Measurements from ENCODE around the gene SMPD3. TPM values are rescaled to one million over a fixed set of nuclear protein-coding genes. Genes with fewer than 3 reads are reported as not detected.

Gene SMPD3
- total and polyA plus RNA-seq, 2 donors (not counting 3 experiments of a cell fraction or from before 2014, with no cell fraction given) = not detected

- FAIRE-seq = no peak
- Histone ChIP-seq H3K27me3 (ENCODE audit: control insufficient read depth in 2 of 2, insufficient read depth in 2 of 2, low read length in 2 of 2) (no peaks in the 10 kb centered on the region), H3K27ac (ENCODE audit: insufficient read depth, low read depth, low read length) (no peak overlapping the region), H2AFZ (ENCODE audit: low read depth, low read length) (no peak overlapping the region), H3K9ac (replicated peaks; ENCODE audit: extremely low read depth, insufficient read depth, low read length) (no peak overlapping the region), H3K9me1 (replicated peaks; ENCODE audit: control insufficient read depth, extremely low read depth, insufficient read depth, low read length) (no peaks in the 10 kb centered on the region), H3K9me3 (replicated peaks; ENCODE audit: control insufficient read depth, insufficient read depth, low read length) (no peaks in the 10 kb centered on the region), H3K36me3 (ENCODE audit: control insufficient read depth in 2 of 2, extremely low read depth in 1 of 2, insufficient read depth in 2 of 2, low read length in 2 of 2) (no peaks in the 10 kb centered on the region), H3K4me2 (ENCODE audit: insufficient read depth, low read length) (no peak overlapping the region), H3K4me1 (ENCODE audit: control insufficient read depth, extremely low read depth, insufficient read depth, low read length) (no peaks in the 10 kb centered on the region), H4K20me1 (replicated peaks; ENCODE audit: control insufficient read depth, extremely low read depth, insufficient read depth, low read length) (no peaks in the 10 kb centered on the region), H3K79me2 (ENCODE audit: control insufficient read depth, insufficient read depth, low read length) (no peaks in the 10 kb centered on the region), H3K4me3 (replicated peaks in 1 of 3; ENCODE audit: insufficient read depth in 1 of 3, low read depth in 1 of 3, low read length in 3 of 3) (no peak overlapping the region)
- dilution Hi-C loops (cut with MboI; ENCODE audit: extremely low pct_ligation_motif_present, low sequenced_read_pairs) (no loop called here), intact Hi-C loops (cut with micrococcal nuclease) (no loop called here)
- no peak for DNase-seq (ENCODE audit: low read depth, low spot score)
- ChIA-PET CTCF (interaction anchor here (1.7 kb wide), 2 partner anchors 14 to 143 kb away, joined by 4 to 5 read pairs; no protein-coding TSS in a partner anchor), POLR2A (no interaction called here)
- TF ChIP-seq CTCF (IDR thresholded peaks at IDR 0.05; ENCODE audit: extremely low read depth in 1 of 2, insufficient read depth in 1 of 2, low read depth in 1 of 2, low read length in 2 of 2) (no peak), POLR2AphosphoS5 (IDR thresholded peaks at IDR 0.05; ENCODE audit: insufficient read depth, low read depth, low read length) (no peak)
- no TSS peak for BruUV-seq (replicated peaks)
Measured at GRCh38 chr16:68367440-68367839, 80.9 kb downstream of the SMPD3 start.

- TF ChIP-seq FOS (IDR thresholded peaks at IDR 0.05; ENCODE audit: borderline replicate concordance, insufficient read depth, low read length) (no peak), CTCF (IDR thresholded peaks at IDR 0.05; ENCODE audit: extremely low read depth in 1 of 2, insufficient read depth in 1 of 2, low read depth in 1 of 2, low read length in 2 of 2) (peak; percentile 15 to 53)
- DNase-seq (ENCODE audit: low read depth, low spot score) = peak; percentile 22
- Histone ChIP-seq H3K9me3 (replicated peaks; ENCODE audit: control insufficient read depth, insufficient read depth, low read length) (no peaks in the 10 kb centered on the region), H3K36me3 (ENCODE audit: control insufficient read depth in 2 of 2, extremely low read depth in 1 of 2, insufficient read depth in 2 of 2, low read length in 2 of 2) (no peaks in the 10 kb centered on the region), H2AFZ (ENCODE audit: low read depth, low read length) (no peak overlapping the region), H3K4me2 (ENCODE audit: insufficient read depth, low read length) (no peak overlapping the region), H3K27ac (ENCODE audit: insufficient read depth, low read depth, low read length) (no peak overlapping the region), H3K27me3 (ENCODE audit: control insufficient read depth in 2 of 2, insufficient read depth in 2 of 2, low read length in 2 of 2) (no peaks in the 10 kb centered on the region), H3K4me1 (ENCODE audit: control insufficient read depth, extremely low read depth, insufficient read depth, low read length) (no peaks in the 10 kb centered on the region), H3K9ac (replicated peaks; ENCODE audit: extremely low read depth, insufficient read depth, low read length) (no peak overlapping the region), H3K4me3 (replicated peaks in 1 of 3; ENCODE audit: insufficient read depth in 1 of 3, low read depth in 1 of 3, low read length in 3 of 3) (no peak overlapping the region), H3K79me2 (ENCODE audit: control insufficient read depth, insufficient read depth, low read length) (no peaks in the 10 kb centered on the region), H3K9me1 (replicated peaks; ENCODE audit: control insufficient read depth, extremely low read depth, insufficient read depth, low read length) (no peaks in the 10 kb centered on the region), H4K20me1 (replicated peaks; ENCODE audit: control insufficient read depth, extremely low read depth, insufficient read depth, low read length) (no peaks in the 10 kb centered on the region)
- no TSS peak for BruUV-seq (replicated peaks)
- intact Hi-C loops (cut with micrococcal nuclease) (no loop called here), dilution Hi-C loops (cut with MboI; ENCODE audit: extremely low pct_ligation_motif_present, low sequenced_read_pairs) (no loop called here)
- CTCF ChIA-PET = interaction anchor here (1.7 kb wide), 2 partner anchors 15 to 143 kb away, joined by 4 to 5 read pairs; no protein-coding TSS in a partner anchor
- POLR2A ChIA-PET = no interaction called here
- no peak for FAIRE-seq
Measured at GRCh38 chr16:68367030-68367429, 81.3 kb downstream of the SMPD3 start.

Data from endothelial cell of umbilical vein (primary cell).